Mucosa of descending colon (tissue), 3 donors: ENCODE measurements around the gene FRMD3. TPM values are rescaled to one million over a fixed set of nuclear protein-coding genes. Genes with fewer than 3 reads are reported as not detected.

ENCODE experiments used
- ATAC-seq: fragments of 200-7000 bp; cut with Tn5 transposase; one replicate; pipeline ENCODE4 v1.9.1; 2020; ENCODE audit warnings: mild to moderate bottlenecking, moderate library complexity
- DNase-seq, 3 donors: peaks; one replicate each; pipeline ENCODE4 v3.0.0-alpha.2; 2020
- H3K36me3 ChIP-seq: fragments of 200-600 bp; one replicate; pipeline ENCODE4 v1.8.0; 2021; ENCODE audit warnings: low read depth, mild to moderate bottlenecking
- H3K4me1 ChIP-seq: fragments of 200-600 bp; one replicate; pipeline ENCODE4 v1.8.0; 2021; ENCODE audit warnings: low read depth, mild to moderate bottlenecking
- H3K4me3 ChIP-seq: fragments of 200-600 bp; one replicate; pipeline ENCODE4 v1.8.0; 2021; ENCODE audit warnings: mild to moderate bottlenecking
- H3K9me3 ChIP-seq: fragments of 200-600 bp; one replicate; pipeline ENCODE4 v1.8.0; 2021; ENCODE audit warnings: mild to moderate bottlenecking
- CTCF ChIP-seq: fragments of 200-600 bp; IDR thresholded peaks from one replicate; pipeline ENCODE4 v1.8.0; 2022; ENCODE audit warnings: antibody characterized with exemption, mild to moderate bottlenecking
- intact Hi-C, 2 donors: fragments of 100-400 bp; cut with DNase I in 1 of 2; cut with micrococcal nuclease in 1 of 2; formaldehyde crosslinking; loops; one replicate each; pipeline versions ENCODE4 v1.11.0 to v1.11.1; 2022; cut with DNase I, micrococcal nuclease
- total RNA-seq, 3 donors: library from RNA; stranded (reverse); fragmentation: NEBNext Ultra II Directional in 2 of 3; extraction: Animal tissue kit (Norgen Biotek cat#: 25700) in 2 of 3; gene quantifications; one replicate each; pipeline versions ENCODE4 v1.2.1 to v1.2.4, GENCODE V29; 2021 to 2023
- donor health status: DM: no; HTN: no; CAD: no; lungs with moderate emphysema.
- donor health status: DM: no; HTN: no; CAD: no.
- donor health status: DM: no; HTN: yes; CAD: no.

FRMD3 gene
- total RNA-seq, 3 donors from 2014 or later = 12.2 to 27.4 (median 25.0) TPM

- Histone ChIP-seq H3K4me3 (no peak overlapping the region), H3K4me1 (no peaks in the 10 kb centered on the region), H3K36me3 (no peaks in the 10 kb centered on the region), H3K9me3 (no peaks in the 10 kb centered on the region)
- DNase-seq (no peak), ATAC-seq (no peak)
- TF ChIP-seq CTCF = no peak
- intact Hi-C loops = no loop called here
These were observed 117.7 kb downstream of the FRMD3 start for GRCh38 chr9:83420486-83420885.

DNA sequence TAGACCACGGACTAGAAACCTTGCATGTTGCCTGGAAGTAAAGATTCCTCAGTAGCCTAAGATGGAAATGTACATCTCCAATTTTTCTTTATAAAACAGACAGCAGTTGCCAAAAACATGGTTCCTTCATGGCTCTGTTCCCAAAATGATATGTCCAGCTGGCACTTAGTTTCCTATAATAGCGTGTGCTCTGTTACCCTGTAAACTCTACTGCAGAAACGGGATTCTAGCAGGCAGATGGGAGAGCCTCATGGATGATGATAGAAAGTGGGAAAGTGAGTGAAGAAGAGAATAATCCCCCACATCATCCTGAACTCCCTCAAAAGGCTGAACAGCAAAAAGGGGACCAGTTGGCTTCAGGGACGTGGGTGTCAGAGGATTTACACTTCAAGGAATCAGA is 118.2 kb downstream of the FRMD3 start:
- Histone ChIP-seq H3K36me3 (no peaks in the 10 kb centered on the region), H3K4me3 (no peak overlapping the region), H3K9me3 (no peaks in the 10 kb centered on the region), H3K4me1 (no peaks in the 10 kb centered on the region)
- TF ChIP-seq CTCF = no peak
- intact Hi-C loops = no loop called here
- DNase-seq = no peak
- ATAC-seq = no peak

GRCh38 chr9:83418283-83418682 is 119.9 kb downstream of the FRMD3 start:
- no peak for TF ChIP-seq CTCF
- no peak overlapping the region for H3K4me3 ChIP-seq
- no peaks in the 10 kb centered on the region for H3K9me3 ChIP-seq
- H3K36me3 ChIP-seq = no peaks in the 10 kb centered on the region
- intact Hi-C loops = no loop called here
- ATAC-seq = no peak
- no peaks in the 10 kb centered on the region for H3K4me1 ChIP-seq
- no peak for DNase-seq

GRCh38 chr9:83413367-83413766 is 124.8 kb downstream of the FRMD3 start:
- no peak overlapping the region for H3K4me3 ChIP-seq
- TF ChIP-seq CTCF = no peak
- H3K9me3 ChIP-seq = no peaks in the 10 kb centered on the region
- intact Hi-C loops = no loop called here
- no peak for DNase-seq
- no peaks in the 10 kb centered on the region for H3K36me3 ChIP-seq
- no peak for ATAC-seq
- H3K4me1 ChIP-seq = no peaks in the 10 kb centered on the region

DNA sequence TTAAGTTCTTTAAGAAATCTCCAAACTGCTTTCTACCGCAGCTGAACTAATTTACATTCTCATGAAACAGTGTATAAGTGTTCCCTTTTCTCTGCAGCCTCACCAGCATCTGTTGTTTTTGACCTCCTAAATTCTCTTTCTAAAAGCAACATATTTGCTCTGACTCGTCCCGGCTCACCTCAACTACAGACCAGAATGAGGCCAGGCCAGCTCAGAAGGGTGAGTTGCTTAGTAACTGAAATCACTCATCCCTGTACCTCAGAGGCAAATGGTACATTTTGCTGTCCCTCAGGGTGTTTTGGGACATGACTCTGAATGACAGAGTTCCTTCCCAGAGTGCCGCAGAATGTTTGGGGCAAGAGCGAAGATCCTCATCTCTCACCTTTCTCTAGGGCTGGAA is 127.5 kb downstream of the FRMD3 start:
- H3K4me3 ChIP-seq = no peak overlapping the region
- H3K36me3 ChIP-seq = no peaks in the 10 kb centered on the region
- no peaks in the 10 kb centered on the region for H3K4me1 ChIP-seq
- intact Hi-C loops = no loop called here
- no peak for TF ChIP-seq CTCF
- H3K9me3 ChIP-seq = no peaks in the 10 kb centered on the region
- ATAC-seq (no peak), DNase-seq (no peak)

DNA sequence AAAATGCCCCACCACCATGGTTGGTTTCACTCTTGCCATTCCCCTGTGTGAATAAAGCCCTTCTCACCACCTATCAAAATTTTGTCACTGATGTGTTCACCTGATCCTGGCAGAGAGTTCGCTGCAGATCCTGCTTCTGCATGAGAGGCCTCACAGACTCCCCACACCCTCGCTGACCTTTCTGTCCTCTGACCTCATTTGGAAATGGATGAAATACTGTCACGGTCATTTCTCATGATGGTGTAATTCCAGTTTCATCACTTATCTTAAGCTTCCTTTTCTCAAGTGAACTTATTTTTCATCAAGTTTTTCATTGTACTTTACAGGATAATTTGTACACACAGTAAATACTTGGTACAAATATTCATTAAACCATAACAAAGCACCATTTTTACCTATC is 131.3 kb downstream of the FRMD3 start:
- no peaks in the 10 kb centered on the region for H3K4me1 ChIP-seq
- no peaks in the 10 kb centered on the region for H3K36me3 ChIP-seq
- intact Hi-C loops = no loop called here
- ATAC-seq = no peak
- no peak for TF ChIP-seq CTCF
- no peaks in the 10 kb centered on the region for H3K9me3 ChIP-seq
- DNase-seq = no peak
- H3K4me3 ChIP-seq = no peak overlapping the region
